ENCODE results near the gene COQ9. TPM values are rescaled to one million over a fixed set of nuclear protein-coding genes. Genes with fewer than 3 reads are reported as not detected.

The COQ9 gene
- total RNA-seq, 1 donor from 2014 or later: 58.7 TPM

GRCh38 chr16:57473176-57473840, 26.0 kb downstream of the COQ9 start:
- DNase-seq: no peak

DNA sequence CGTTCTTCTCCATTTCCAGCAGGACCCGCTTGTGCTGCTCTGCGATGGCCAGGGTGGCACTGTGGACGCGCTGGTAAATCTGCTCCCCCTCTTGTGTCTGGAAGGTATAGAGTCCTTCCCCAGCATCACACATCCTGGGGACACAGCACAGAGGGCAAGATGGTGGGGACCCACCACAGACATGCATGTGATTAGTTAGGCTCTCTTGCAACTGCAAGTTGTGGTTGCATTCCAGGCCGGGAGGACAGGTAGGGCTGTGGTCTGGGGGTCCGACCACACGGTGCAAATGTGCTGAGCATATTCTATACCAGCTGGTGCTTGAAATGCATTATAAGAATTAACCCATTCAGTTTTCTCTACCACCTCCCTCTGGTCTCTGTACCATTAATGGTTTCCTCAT, 26.6 kb downstream of the COQ9 start:
- DNase-seq: no peak

GRCh38 chr16:57474671-57475661, 27.7 kb downstream of the COQ9 start:
- no peak for DNase-seq

- DNase-seq: peak; percentile 81
These were observed 28.5 kb downstream of the COQ9 start for GRCh38 chr16:57475711-57476339.

GRCh38 chr16:57476546-57477410, 29.5 kb downstream of the COQ9 start:
- no peak for DNase-seq

DNA sequence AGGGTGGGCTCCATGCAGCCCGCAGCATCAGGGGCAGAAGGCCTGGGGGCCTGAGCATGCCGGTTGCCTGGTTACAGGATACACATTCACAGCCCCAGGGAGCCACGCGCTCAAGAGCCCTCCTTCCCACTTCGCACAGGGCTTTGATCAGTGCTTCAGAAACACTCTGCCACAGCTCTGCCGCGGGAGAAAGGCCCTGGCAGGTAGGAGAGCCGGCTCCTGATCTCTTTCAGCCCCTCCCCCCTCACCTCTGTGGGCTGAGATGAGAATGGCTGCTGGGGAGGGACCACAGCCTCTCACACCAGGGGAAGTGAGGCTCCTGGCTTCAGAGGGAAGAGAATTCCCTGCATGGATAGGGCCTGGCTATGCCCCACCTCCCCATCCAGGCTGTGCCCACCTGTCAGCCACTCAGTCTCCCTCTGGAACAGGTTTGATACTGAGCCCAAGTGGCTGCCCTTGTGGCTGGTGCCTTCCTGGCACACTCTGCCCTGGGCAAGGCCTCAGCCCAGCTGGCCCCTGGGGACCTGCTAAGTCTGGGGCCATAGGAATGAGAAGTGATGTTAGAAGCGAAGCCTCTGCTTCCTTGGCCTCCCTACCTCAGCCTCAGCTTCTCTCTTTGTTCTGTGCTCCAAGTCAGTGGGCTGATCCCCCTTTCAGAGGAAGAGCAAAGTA, 30.4 kb downstream of the COQ9 start:
- no peak for DNase-seq

- DNase-seq: no peak
These were observed 31.3 kb downstream of the COQ9 start for GRCh38 chr16:57478396-57479204.

GRCh38 chr16:57479205-57479975, 32.1 kb downstream of the COQ9 start:
- DNase-seq: peak; percentile 26

DNA sequence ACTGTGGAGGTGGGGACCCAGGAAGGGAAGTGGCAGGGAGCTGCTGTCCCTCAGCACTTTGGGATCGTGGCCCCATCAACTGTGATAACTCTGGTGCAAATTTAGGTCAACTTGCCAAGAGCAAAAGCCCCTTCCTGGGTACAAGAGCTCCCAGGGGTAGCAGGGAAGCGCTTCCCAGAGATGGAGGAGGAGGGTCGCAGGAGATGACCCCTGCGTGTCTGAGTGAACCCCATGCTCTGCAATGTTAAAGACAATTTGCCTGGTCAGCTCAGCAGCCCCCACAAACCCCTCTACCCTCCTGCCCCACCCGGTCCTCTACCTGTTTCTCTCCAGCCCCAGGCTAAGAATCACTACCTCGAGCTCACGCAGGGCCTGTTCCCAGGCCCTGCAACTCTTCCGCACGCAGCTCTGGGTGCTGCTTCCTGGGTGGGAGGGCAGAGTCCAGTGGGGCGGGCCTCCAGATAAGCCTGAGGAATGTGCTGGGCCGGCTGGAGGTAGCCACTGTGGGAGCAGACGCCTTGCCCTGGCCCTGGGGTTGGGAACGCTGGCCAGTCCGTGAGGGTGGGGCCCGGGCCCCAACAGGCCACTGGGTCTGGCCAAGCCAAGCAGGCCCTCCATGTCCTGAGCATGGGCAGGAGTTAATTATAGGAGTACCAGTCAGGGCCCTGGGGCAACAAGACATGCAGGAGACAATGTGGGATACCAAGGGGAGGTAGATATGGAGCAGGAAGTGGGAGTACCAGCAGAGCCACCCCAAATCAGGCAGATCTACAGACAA, 32.9 kb downstream of the COQ9 start:
- DNase-seq: no peak

DNA sequence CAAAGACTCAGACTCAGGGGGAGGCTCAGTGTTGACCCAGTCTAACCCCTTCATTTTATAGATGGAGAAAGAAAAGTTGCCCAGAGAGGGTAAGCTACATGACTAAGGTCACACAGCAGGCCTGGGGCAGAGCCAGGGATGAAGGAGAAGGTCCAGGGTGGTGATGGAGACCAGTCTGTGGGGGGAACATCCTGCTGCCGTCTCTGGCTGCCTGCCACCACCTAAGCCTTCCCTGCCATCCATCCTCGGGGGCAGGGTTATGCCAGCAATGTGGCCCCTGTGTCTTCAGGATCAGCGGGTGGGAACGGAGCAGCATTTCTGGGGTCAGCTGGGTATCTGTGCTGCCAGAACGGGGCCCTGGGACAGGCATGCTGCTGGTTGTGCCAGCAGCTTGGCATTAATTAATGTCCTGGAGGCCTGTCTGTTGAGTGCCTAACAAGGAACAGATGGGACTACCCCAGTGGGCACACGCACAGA, 33.5 kb downstream of the COQ9 start:
- DNase-seq: no peak

DNA sequence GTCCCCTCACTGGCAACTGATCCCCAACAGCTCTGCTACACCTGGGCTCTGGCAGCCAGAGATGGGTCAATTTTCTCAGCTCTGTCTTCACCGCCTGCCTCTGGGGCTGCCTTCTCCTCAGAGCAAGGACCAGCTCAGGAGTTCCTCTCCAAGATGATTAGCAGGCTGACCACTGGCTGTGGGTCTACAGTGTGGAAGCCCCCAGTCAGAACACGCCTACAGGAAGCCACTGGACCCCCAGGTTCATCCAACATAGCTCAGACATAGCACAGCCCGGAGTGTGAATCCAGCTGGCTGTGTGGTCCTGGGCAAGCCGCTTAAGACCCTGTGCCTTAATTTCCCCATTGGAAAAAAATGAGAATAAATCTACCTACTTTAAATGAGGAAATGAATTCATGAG, 34.1 kb downstream of the COQ9 start:
- DNase-seq: no peak

- DNase-seq: no peak
These were observed 35.7 kb downstream of the COQ9 start for GRCh38 chr16:57482845-57483545.

DNA sequence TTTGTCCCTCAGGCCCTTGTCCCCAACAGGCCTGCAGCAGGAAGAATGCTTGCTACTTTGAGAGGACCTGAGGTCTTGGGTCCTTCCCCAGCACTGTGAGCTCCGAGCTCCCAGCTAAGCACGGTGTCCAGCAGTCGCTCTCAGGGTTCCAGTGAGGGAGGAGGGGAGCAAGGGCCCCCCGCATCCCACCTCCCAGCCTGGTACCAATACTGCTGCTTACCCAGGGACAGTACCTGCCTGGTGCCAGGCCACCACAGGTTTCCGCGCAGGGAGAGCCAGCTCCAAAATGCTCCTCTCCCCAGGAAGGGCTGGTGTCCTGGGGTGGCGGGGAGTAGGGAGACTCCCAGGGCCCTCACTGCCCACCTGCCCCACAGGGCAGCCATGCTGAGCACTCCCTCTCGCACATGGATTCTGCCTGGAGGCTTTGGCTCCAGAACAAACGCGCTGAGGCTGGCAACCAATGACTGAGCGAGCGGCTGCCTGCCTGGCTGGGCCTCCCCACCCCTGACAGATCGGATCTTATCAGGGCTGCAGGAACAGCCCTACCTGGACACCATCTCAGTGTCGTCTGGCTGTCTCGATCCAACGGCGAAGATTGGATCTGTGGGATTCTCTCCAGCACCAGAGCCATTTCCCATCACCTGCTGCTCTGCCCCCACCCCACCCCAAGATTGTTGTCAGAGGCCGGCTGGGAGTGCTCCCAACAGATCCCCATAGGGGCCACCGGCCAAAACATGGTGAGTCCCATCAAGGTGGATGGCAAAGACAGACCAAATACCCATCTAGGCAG, 36.6 kb downstream of the COQ9 start:
- no peak for DNase-seq

- DNase-seq: no peak
These were observed 37.3 kb downstream of the COQ9 start for GRCh38 chr16:57484515-57485005.

GRCh38 chr16:57485091-57485915, 38.0 kb downstream of the COQ9 start:
- DNase-seq: no peak
